Natural killer cell (primary cell): ENCODE results near the gene LIPT2. TPM values are rescaled to one million over a fixed set of nuclear protein-coding genes. Genes with fewer than 3 reads are reported as not detected.

ENCODE experiments used
- ATAC-seq, 3 donors: fragments of 150-1000 bp in 2 of 3; fragments of 200-7000 bp in 1 of 3; cut with Tn5 transposase; 1 replicate in 1 of 3; 2 replicates in 2 of 3; pipeline ENCODE4 v1.10.0; 2021; ENCODE audit warnings: mild to moderate bottlenecking in 2 of 3, moderate library complexity in 2 of 3
- DNase-seq, 2 donors: peaks; one replicate each; pipeline versions ENCODE4 v3.0.0 to v3.0.0-alpha.2; 2013 to 2021; ENCODE audit warnings: mixed read lengths in 1 of 2
- H3K27ac ChIP-seq: one replicate; pipeline ENCODE4 v1.5.1; 2013; ENCODE audit warnings: mild to moderate bottlenecking, low read length
- H3K27me3 ChIP-seq: one replicate; pipeline ENCODE4 v1.6.1; 2013; ENCODE audit warnings: low read length; ENCODE audit not compliant: control insufficient read depth, insufficient read depth
- H3K36me3 ChIP-seq: one replicate; pipeline ENCODE4 v1.6.1; 2013; ENCODE audit warnings: low read length; ENCODE audit not compliant: control insufficient read depth, insufficient read depth
- H3K4me1 ChIP-seq: one replicate; pipeline ENCODE4 v1.6.1; 2013; ENCODE audit warnings: low read length; ENCODE audit not compliant: control insufficient read depth, insufficient read depth
- H3K4me3 ChIP-seq: one replicate; pipeline ENCODE4 v1.5.1; 2013; ENCODE audit warnings: low read length
- H3K9me3 ChIP-seq: one replicate; pipeline ENCODE4 v1.6.1; 2013; ENCODE audit warnings: low read length; ENCODE audit not compliant: control insufficient read depth, insufficient read depth
- H3K27ac Mint-ChIP-seq, 2 donors: one replicate each; pipeline ENCODE4 v1.8.0; 2022; ENCODE audit warnings: mild to moderate bottlenecking in 2 of 2, mixed read lengths in 2 of 2, moderate library complexity in 1 of 2
- H3K27me3 Mint-ChIP-seq, 2 donors: one replicate each; pipeline ENCODE4 v1.8.0; 2022; ENCODE audit warnings: low read depth in 2 of 2, mixed read lengths in 2 of 2
- H3K36me3 Mint-ChIP-seq: one replicate; pipeline ENCODE4 v1.8.0; 2022; ENCODE audit warnings: mixed read lengths
- H3K4me1 Mint-ChIP-seq, 2 donors: one replicate each; pipeline ENCODE4 v1.8.0; 2022; ENCODE audit warnings: mixed read lengths in 2 of 2
- H3K4me3 Mint-ChIP-seq: one replicate; pipeline ENCODE4 v1.8.0; 2022; ENCODE audit warnings: mild to moderate bottlenecking, moderate library complexity, mixed read lengths
- H3K9me3 Mint-ChIP-seq, 2 donors: one replicate each; pipeline ENCODE4 v1.8.0; 2022; ENCODE audit warnings: mixed read lengths in 2 of 2
- WGBS: methylation state at CpG from one replicate; pipeline ENCODE4 v1.1.7; 2013; ENCODE audit warnings: missing lambda C conversion rate; ENCODE audit not compliant: insufficient coverage; 5-methylcytosine and 5-hydroxymethylcytosine counted together
- intact Hi-C: fragments of 100-400 bp; cut with micrococcal nuclease; formaldehyde crosslinking; loops from one replicate; pipeline ENCODE4 v1.14.2; 2022
- total RNA-seq, 4 donors: library from RNA; stranded (reverse); fragments of 120-200 nt in 1 of 4; gene quantifications; one replicate each; pipeline versions ENCODE4 v1.2.3 to v1.2.4, GENCODE V29; 2013 to 2022
- TF ChIP-seq, protein P1 (sequence below): fragments of 200-600 bp; IDR thresholded peaks from one replicate; pipeline ENCODE4 v1.8.0; 2022; ENCODE audit warnings: antibody characterized with exemption

Gene LIPT2
- total RNA-seq, 3 donors from 2014 or later (not counting 1 experiment from before 2014, with no cell fraction given): 0.99 to 4.1 (median 3.1) TPM

DNA sequence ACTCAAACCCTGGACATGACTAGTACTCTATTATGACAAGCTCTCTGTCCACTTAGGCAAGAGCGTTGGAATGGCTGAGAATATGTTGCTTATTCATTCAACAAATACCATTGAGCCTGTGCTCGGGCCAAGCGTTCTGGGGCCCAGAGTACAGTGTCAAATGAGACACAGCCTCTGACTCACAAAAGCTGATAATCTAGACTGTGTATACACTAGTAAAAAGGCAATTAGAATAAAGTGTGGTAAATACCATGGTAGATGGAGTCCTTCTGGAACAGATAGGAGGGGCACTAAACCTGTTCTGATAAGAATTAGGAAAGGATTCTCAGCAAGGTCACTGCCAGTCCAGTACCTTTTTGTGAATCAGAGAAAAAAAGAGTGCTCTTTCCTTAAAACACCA lies 50.9 kb downstream of the LIPT2 start:
- Mint-ChIP-seq H3K27ac (no peak overlapping the region), H3K9me3 (no peaks in the 10 kb centered on the region), H3K36me3 (no peaks in the 10 kb centered on the region), H3K27me3 (peaks cover 10 to 11% of the 10 kb centered on the region in 2 donors), H3K4me3 (no peak overlapping the region), H3K4me1 (no peaks in the 10 kb centered on the region)
- H3K4me3 ChIP-seq: no peak overlapping the region
- H3K36me3 ChIP-seq: no peaks in the 10 kb centered on the region
- H3K27ac ChIP-seq: no peak overlapping the region
- H3K27me3 ChIP-seq: no peaks in the 10 kb centered on the region
- no peaks in the 10 kb centered on the region for H3K9me3 ChIP-seq
- TF ChIP-seq, protein P1, sequence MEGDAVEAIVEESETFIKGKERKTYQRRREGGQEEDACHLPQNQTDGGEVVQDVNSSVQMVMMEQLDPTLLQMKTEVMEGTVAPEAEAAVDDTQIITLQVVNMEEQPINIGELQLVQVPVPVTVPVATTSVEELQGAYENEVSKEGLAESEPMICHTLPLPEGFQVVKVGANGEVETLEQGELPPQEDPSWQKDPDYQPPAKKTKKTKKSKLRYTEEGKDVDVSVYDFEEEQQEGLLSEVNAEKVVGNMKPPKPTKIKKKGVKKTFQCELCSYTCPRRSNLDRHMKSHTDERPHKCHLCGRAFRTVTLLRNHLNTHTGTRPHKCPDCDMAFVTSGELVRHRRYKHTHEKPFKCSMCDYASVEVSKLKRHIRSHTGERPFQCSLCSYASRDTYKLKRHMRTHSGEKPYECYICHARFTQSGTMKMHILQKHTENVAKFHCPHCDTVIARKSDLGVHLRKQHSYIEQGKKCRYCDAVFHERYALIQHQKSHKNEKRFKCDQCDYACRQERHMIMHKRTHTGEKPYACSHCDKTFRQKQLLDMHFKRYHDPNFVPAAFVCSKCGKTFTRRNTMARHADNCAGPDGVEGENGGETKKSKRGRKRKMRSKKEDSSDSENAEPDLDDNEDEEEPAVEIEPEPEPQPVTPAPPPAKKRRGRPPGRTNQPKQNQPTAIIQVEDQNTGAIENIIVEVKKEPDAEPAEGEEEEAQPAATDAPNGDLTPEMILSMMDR: no peak
- H3K4me1 ChIP-seq: no peaks in the 10 kb centered on the region
- 100% methylated on average over 1 of the region's 3 CpGs for WGBS
- ATAC-seq (no peak), DNase-seq (no peak)
- intact Hi-C loops: no loop called here

Other genes with a start within 250 kb of the LIPT2 start
- gene P4HA3, start 182.1 kb downstream of the LIPT2 start, total RNA-seq: not detected
- gene PGM2L1, start 95.3 kb downstream of the LIPT2 start, total RNA-seq: 1 to 10 TPM; 4.4 to 8.0 (median 6.6) TPM
- gene KCNE3, start 26.2 kb downstream of the LIPT2 start, total RNA-seq: 1 to 10 TPM in 2 of 3 donors, under 1 TPM in 1; 0.82 to 3.6 (median 1.3) TPM
- gene POLD3, start 98.9 kb upstream of the LIPT2 start, total RNA-seq: 10 to 100 TPM in 1 of 3 donors, 1 to 10 TPM in 2; 9.4 to 10.6 (median 9.6) TPM
- gene CHRDL2, start 237.7 kb upstream of the LIPT2 start, total RNA-seq: not detected